Keratinocyte (primary cell): ENCODE results near the gene OGFOD3.
"Not testable (repeated sequence)": the region's sequence is repeated elsewhere in the genome, so short reads cannot be mapped to it uniquely, and the experiment has no call there.

ENCODE experiments used
- EZH2 ChIP-seq: IDR thresholded peaks from one replicate; pipeline ENCODE4 v1.6.1; 2012; ENCODE audit warnings: inconsistent platforms, mild to moderate bottlenecking, low read length, moderate library complexity
- TF ChIP-seq, protein P1 (sequence below), 3 experiments: IDR thresholded peaks in 1 of 3; conservative IDR thresholded peaks in 1 of 3; optimal IDR thresholded peaks in 1 of 3; 2 replicates in 2 of 3; 3 replicates in 1 of 3; pipeline versions ENCODE3 to v1.5.1; 2011; ENCODE audit warnings: low read length in 3 of 3, mild to moderate bottlenecking in 3 of 3, moderate library complexity in 2 of 3, control low read depth in 1 of 3, inconsistent platforms in 1 of 3; ENCODE audit not compliant: insufficient read depth in 2 of 3; ENCODE audit errors: extremely low read depth in 1 of 3

DNA sequence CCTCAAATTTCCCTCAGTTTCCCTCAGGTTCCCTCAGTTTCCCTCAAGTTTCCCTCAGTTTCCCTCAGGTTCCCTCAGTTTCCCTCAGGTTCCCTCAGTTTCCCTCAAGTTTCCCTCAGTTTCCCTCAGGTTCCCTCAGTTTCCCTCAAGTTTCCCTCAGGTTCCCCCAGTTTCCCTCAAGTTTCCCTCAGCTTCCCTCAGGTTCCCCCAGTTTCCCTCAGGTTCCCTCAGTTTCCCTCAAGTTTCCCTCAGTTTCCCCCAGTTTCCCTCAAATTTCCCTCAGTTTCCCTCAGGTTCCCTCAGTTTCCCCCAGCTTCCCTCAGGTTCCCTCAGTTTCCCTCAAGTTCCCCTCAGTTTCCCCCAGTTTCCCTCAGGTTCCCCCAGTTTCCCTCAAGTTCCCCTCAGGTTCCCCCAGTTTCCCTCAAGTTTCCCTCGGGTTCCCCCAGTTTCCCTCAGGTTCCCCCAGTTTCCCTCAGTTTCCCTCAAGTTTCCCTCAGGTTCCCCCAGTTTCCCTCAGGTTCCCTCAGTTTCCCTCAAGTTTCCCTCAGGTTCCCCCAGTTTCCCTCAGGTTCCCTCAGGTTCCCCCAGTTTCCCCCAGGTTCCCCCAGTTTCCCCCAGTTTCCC is 58.8 kb downstream of the OGFOD3 start:
- not testable (repeated sequence) for TF ChIP-seq EZH2
- TF ChIP-seq, protein P1, sequence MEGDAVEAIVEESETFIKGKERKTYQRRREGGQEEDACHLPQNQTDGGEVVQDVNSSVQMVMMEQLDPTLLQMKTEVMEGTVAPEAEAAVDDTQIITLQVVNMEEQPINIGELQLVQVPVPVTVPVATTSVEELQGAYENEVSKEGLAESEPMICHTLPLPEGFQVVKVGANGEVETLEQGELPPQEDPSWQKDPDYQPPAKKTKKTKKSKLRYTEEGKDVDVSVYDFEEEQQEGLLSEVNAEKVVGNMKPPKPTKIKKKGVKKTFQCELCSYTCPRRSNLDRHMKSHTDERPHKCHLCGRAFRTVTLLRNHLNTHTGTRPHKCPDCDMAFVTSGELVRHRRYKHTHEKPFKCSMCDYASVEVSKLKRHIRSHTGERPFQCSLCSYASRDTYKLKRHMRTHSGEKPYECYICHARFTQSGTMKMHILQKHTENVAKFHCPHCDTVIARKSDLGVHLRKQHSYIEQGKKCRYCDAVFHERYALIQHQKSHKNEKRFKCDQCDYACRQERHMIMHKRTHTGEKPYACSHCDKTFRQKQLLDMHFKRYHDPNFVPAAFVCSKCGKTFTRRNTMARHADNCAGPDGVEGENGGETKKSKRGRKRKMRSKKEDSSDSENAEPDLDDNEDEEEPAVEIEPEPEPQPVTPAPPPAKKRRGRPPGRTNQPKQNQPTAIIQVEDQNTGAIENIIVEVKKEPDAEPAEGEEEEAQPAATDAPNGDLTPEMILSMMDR (optimal IDR thresholded peaks at IDR 0.05 in 1 of 3, IDR thresholded peaks at IDR 0.05 in 1 of 3, conservative IDR thresholded peaks at IDR 0.05 in 1 of 3; ENCODE audit: extremely low read depth in 1 of 3, insufficient read depth in 2 of 3, low read length in 3 of 3): not testable (repeated sequence)
